Lower leg skin (tissue), 4 donors: ENCODE measurements around the gene TRAPPC3. TPM values are rescaled to one million over a fixed set of nuclear protein-coding genes. Genes with fewer than 3 reads are reported as not detected.

Experiments
- DNase-seq, 2 donors: peaks; one replicate each; pipeline ENCODE4 v3.0.0-alpha.2; 2019; ENCODE audit warnings: low spot score in 2 of 2
- H3K4me3 ChIP-seq: fragments of 200-600 bp; sonication (generic); 2 replicates; pipeline ENCODE4 v1.5.1; 2017; ENCODE audit warnings: mild to moderate bottlenecking, low read depth; ENCODE audit not compliant: poor library complexity, severe bottlenecking
- CTCF ChIP-seq, 3 donors: fragments of 450-650 bp; IDR thresholded peaks; one replicate each; pipeline ENCODE4 v1.5.1; 2016; ENCODE audit warnings: antibody characterized with exemption in 3 of 3, mild to moderate bottlenecking in 3 of 3, moderate library complexity in 2 of 3
- POLR2A ChIP-seq, 2 donors: fragments of 450-650 bp; IDR thresholded peaks; one replicate each; pipeline ENCODE4 v1.6.1; 2016 to 2017; ENCODE audit warnings: antibody characterized with exemption in 2 of 2, mild to moderate bottlenecking in 1 of 2, moderate library complexity in 1 of 2
- WGBS, 2 donors: methylation state at CpG; one replicate each; pipeline ENCODE4 v1.1.5; 2018; 5-methylcytosine and 5-hydroxymethylcytosine counted together
- intact Hi-C: fragments of 100-400 bp; cut with DNase I; formaldehyde crosslinking; loops from one replicate; pipeline ENCODE4 v1.15.0; 2023; ENCODE audit warnings: low total_unique reads
- total RNA-seq, 4 donors: library from RNA; depleted of rRNA; stranded (reverse); fragments of >200 nt; gene quantifications; one replicate each; pipeline ENCODE4 v1.1.0, GENCODE V29; 2016

TRAPPC3 gene
- total RNA-seq, 4 donors from 2014 or later = 78.3 to 113 (median 104) TPM

DNA sequence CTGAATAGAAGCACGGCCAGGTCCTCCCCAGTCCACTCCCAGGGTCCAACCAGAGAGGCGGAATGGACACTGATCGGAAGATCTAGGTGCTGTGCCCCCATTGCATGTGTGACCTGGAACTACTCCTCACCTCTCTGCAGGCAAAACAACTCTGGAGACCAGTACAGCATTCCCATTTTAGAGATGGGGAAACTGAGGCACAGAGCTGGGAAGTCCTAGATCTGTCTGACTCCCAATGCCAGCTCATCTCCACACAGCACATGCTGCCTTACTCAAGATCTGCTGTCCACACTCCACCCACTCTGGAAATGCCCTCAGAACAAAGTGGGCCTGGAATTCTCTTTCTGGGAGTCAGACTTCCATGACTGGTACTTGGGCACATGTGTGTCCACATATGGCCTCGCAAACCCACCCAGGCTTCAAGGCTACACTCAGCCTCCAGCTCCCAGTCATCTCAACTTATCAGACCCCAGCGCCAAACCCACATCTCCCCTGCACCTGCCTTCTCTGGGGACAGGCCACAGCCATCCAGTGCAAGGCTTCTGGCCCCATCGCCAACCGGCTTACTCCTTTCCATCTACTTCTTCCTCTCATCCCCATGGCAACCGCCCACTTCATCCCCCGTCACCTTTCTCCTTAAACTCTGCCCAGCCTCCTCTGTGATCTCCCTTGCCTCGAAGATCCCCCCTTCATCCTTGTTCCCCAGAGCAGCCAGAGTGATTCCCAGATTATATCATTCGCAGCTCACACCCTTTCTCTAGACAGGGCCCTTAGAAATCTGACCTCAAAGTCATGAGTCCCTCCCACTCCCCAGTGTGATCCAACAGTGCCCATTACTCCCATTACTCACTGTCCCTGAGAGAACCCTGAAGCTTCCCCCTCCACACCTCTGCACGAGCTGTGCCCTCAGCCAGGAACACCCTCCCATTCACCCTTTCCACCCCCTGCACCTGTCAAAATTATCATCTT, 26.9 kb downstream of the TRAPPC3 start:
- H3K4me3 ChIP-seq = no peak overlapping the region
- WGBS, 2 donors = 80 to 90% methylated on average over 12 of the region's 12 CpGs
- no peak for DNase-seq
- intact Hi-C loops = no loop called here
- TF ChIP-seq POLR2A (IDR thresholded peaks at IDR 0.05) = no peak
- TF ChIP-seq CTCF (IDR thresholded peaks at IDR 0.05) = no peak

DNA sequence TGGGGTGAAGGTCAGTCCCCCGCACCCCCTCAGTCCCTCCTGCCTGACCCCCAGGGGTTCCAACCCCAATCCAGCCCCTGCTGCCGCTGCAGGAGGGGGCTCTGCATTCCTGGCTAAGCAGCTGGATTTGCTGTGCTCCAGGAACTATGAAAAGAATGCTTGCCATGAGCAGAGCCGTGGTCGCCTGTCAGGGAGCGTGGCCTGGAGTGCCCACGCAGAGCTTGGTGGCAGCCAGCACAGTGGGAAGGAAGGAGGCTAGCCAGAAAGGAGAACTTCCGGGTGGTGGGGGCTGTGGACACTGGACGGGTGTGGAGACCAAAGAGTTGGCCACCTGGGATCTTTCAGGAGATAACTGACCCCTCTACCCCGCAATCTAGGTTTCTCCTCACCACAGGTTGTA, 29.8 kb downstream of the TRAPPC3 start:
- no peak for DNase-seq
- intact Hi-C loops = no loop called here
- TF ChIP-seq POLR2A (IDR thresholded peaks at IDR 0.05) (no peak), CTCF (IDR thresholded peaks at IDR 0.05) (no peak)
- no peak overlapping the region for H3K4me3 ChIP-seq
- 45 to 69% methylated on average over 8 to 9 of the region's 9 CpGs for WGBS, 2 donors

- no peak overlapping the region for H3K4me3 ChIP-seq
- WGBS, 2 donors = 68 to 69% methylated on average over 10 of the region's 10 CpGs
- no peak for DNase-seq
- no peak for TF ChIP-seq CTCF (IDR thresholded peaks at IDR 0.05)
- no peak for TF ChIP-seq POLR2A (IDR thresholded peaks at IDR 0.05)
- intact Hi-C loops = no loop called here
Observed at GRCh38 chr1:36118447-36119204, 30.7 kb downstream of the TRAPPC3 start.

GRCh38 chr1:36116901-36117300, 32.4 kb downstream of the TRAPPC3 start:
- H3K4me3 ChIP-seq = no peak overlapping the region
- DNase-seq = no peak
- intact Hi-C loops = no loop called here
- 67 to 79% methylated on average over 4 to 5 of the region's 5 CpGs for WGBS, 2 donors
- TF ChIP-seq CTCF (IDR thresholded peaks at IDR 0.05) (no peak), POLR2A (IDR thresholded peaks at IDR 0.05) (no peak)

DNA sequence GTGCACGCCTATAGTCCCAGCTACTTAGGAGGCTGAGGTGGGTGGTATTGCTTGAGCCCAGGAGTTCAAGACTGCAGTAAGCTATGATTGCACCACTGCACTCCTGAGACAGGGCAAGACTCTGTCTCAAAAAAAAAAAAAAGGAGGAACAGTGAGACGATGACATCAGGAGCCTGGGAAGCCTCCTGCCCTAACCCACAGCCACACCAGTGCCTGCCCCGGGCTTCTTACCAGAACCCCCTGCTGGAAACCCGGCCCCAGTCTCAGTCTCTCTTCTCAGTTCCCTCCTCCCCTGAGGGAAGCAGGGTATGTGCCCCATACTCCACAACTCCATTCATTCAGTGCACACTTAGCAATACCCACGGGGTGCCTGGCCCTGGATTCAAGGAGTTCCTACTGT, 33.4 kb downstream of the TRAPPC3 start:
- WGBS, 2 donors = 50 to 66% methylated on average over 5 of the region's 5 CpGs
- TF ChIP-seq POLR2A (IDR thresholded peaks at IDR 0.05) (no peak), CTCF (IDR thresholded peaks at IDR 0.05) (no peak)
- no peak overlapping the region for H3K4me3 ChIP-seq

More for the DNA sequence above, 33.4 kb downstream of the TRAPPC3 start:
- intact Hi-C loops = no loop called here
- no peak for DNase-seq
